ENCODE measurements around the gene CREB3. TPM values are rescaled to one million over a fixed set of nuclear protein-coding genes. Genes with fewer than 3 reads are reported as not detected.

Gene CREB3
- polyA plus RNA-seq, 3 donors: 40.1 to 42.5 (median 40.9) TPM

DNA sequence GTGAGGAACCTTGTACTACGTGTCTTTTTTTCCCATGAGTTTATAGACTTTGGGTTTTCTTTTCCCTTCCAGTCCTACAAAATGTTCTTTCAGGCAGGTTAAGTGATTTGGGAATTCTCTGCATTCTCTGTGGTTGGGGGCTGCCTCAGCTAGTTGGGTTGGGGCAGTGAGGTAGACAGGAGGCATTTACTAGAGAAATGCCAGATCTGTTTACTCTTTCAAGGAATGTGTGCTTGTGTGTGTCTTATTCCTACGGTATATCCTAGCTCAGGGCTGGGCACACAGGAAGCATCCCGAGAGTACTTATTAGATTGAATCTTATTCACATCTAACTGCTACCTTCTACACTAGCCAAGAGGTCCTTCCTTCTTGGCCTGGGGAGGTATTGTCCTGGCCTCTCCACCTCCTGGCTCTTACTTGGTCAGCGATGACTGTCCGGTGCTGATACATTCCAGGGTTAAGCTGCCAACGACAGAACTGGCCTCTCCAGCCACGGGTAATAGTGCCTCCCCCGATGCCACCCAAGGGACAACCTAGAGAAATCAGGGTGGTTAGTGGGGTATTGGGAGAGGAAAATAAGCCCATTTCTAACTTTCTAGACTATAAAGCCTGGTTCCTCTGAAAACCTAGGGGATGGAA is 11.5 kb downstream of the CREB3 start:
- DNase-seq: no peak

DNA sequence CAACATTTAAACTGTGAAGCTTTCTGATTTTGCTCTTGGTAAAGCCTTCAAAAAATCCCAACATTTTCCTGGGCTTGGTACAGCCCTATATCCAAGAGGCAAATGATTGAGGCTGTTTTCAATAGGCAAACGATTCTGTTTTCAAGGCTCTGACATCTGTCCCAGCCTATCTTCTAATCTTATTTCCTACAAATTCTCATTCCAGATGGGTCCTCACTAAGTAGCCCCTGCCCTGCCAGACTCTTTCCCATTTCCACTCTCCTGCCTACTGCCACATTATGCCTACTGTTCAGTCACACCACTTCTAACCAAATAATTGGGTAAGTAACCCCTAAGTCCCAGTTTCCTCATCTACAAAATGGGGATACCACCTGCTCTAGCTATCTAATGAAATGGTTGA is 13.1 kb downstream of the CREB3 start:
- DNase-seq: no peak

DNA sequence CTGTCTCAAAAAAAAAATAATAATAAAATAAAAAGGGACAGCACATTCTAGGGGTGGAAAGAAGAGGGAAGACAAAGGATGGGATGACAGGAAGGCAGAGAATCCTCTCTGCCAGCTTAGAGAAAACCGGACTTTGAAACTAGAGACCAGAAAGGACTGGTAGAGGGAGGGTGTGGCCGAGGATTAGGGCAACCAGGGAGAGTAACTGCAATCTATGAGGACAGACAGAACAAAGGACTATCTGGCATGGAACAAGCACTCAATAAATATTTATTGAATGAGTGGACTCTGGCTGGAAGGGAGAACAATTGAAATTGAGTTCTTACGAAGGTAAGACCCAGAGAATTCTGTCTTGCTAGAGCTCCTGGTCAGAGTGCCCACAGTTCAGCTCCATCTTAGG is 14.1 kb downstream of the CREB3 start:
- no peak for DNase-seq

DNA sequence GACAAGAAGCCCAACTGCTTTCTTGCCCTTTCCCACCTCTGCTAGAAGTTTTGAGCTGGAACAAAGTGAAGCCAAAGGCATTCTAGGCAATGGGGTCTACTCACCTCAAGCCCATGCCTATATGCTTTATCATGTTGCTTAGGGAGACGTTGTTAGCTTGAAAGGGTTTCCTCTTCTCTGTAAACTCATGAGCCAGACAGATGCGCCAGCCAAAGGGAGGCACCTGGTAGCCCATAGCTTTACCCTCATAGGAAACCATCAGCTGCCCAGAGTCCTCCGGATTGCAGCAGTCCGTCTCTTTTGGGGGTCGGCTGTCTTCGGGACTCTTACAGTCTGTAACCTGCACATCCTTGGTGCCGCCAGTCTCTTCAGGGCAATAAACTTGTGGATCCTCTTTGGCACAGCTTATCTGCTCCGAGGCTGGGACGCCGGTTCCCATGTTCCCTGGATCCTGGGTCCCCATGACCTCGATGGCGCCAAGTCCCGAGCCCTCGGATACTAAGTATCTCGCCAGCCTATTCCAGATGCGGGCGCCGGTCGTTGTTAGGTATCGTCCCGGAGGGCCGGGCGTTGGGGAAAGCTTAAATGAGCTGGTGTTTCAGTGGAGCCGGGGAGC is 15.9 kb downstream of the CREB3 start:
- DNase-seq: no peak

DNA sequence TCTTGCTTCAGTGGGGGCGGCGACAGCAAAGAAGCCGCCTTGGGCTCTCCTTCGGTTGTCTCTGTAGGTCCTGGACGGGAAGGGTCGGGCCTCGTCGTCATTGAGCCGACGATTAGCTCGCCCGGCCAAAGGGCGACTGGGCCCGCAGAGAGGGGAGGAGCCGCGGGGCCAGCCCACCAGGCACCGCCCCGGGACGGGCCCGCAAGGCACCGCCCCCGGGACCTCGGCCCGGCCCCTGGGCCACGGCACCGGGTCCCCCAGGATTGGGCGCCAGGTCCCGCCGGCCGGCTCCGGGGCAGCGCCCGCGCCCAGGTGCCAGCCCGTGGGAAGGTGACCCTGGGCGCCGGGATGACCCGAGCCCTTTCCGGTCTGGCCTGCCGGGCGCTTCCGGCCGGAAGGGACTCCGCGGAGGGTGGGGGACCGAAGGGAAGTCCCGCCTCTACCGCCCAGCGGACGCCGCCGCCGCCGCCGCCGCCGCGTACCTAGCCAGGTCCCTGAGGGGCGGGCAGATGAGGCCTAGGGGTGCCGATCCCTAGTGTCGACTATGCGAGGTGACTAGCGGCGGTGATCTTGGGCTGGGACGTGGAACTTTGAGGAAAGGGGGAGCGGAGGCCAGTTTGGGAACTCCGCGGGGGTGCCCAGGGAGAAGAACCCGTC is 16.5 kb downstream of the CREB3 start, which contains the start of the genes GBA2 and RGP1:
Gene GBA2 (minus strand): TSS at position 371 of the 657 bp plus-strand sequence. CDS start 524 bp downstream, outside the sequence.
Gene RGP1 (plus strand): TSS at position 430 of the 657 bp plus-strand sequence. CDS start 469 bp downstream, outside the sequence.
- peak; percentile 76 for DNase-seq

DNA sequence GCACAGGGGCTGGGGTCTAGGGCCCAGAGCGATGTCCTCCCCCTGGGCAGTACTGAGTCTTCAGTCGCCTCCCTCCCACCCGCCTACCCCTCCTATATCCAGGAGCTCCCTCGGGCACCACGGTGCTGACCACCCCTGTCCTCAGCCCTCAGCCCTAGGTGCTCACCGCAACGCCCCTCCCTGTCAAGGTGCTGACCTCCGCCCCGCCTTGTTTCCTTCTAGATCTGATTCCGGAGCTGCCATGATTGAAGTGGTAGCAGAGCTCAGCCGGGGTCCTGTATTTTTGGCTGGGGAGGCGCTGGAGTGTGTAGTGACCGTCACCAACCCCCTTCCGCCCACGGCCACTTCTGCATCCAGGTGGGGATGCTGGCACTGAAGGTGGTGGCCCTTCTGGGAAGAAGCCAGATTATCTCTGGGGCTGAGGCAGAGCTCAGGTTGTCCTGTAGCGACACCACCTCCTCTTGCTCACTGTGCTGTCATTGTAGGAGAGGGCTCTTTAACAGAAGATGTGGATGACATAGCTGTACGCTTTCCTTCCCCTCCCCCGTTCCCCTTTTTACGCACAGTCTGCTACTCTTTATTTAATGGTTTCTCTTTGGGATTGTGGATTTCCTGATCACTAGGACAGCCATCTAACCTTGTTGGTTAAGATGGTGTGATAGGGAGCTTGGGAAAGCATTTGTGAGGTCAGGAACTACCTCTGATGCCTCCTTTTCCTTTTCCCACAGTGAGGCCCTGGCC is 17.2 kb downstream of the CREB3 start:
- no peak for DNase-seq

DNA sequence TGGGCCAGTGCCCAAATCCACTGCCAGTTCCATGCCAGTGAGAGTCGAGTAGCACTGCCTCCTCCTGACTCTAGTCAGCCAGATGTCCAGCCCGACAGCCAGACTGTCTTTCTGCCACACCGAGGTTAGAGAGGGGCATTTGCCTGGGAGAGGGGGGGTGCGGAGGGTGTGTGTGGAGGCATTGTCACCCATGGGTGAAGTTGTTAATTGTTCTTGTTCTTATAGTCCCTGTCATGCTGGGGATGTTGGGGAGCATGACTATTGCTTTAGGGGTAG is 17.7 kb downstream of the CREB3 start:
- no peak for DNase-seq

DNA sequence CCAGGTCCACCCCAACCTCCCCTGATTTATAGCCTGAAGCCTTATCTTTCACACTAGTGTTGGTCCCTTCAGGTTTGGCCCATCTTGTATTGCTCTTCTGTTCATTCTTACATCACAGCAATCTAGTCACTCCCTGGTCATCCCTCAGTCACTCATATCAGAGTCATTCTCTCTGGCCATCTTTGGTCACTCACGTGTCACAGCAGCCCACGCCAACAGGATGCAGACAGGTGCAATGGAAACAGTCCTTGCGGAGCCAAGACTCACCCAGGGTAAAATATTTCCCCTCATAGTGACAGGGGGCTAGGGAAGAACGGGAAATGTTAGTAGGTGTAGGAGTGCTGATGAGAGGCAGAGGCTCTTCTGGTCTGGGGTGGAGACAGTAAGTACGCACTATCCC is 21.0 kb downstream of the CREB3 start:
- DNase-seq: no peak

DNA sequence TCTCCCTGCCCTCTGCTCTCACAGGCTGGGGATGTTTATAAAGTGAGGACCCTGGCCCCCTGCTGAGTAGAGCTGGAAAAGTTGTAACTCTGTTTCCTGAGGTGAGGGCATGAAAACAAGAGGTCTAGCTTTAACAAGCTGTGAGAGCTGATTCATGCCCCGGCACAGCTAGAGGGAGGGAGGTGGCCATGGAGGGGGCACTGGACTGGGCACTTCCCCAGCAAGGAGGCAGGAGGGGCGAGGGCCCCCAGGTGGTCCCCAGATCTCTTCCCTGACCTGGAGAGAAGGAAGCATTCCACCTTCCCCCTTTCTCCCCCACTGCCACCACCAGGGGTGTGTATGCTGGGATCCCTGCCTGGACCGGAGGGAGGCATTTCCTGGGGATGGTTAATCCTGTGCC is 21.8 kb downstream of the CREB3 start, which contains the start of gene MSMP:
Gene MSMP (minus strand): TSS at position 13 of the 400 bp plus-strand sequence. CDS start 147 bp downstream, outside the sequence.
- no peak for DNase-seq

DNA sequence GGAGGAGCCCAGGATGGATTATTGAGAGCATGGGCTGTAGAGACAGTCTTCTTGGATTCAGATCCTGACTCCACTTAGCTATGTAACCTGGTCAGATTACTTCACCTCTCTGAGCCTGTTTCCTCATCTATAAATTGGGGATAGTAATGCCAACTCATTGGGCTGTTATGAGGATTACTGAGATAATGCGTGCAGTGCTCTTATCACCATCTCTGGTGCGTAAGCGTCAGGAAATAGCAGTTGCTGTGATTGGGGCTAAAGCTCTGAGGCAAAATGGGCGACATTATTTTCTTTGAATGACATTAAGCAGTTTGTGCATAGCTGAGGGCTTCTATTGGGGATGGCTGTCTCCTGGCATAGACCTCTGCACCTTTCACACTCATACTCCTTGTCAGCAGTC is 22.6 kb downstream of the CREB3 start:
- DNase-seq: no peak

DNA sequence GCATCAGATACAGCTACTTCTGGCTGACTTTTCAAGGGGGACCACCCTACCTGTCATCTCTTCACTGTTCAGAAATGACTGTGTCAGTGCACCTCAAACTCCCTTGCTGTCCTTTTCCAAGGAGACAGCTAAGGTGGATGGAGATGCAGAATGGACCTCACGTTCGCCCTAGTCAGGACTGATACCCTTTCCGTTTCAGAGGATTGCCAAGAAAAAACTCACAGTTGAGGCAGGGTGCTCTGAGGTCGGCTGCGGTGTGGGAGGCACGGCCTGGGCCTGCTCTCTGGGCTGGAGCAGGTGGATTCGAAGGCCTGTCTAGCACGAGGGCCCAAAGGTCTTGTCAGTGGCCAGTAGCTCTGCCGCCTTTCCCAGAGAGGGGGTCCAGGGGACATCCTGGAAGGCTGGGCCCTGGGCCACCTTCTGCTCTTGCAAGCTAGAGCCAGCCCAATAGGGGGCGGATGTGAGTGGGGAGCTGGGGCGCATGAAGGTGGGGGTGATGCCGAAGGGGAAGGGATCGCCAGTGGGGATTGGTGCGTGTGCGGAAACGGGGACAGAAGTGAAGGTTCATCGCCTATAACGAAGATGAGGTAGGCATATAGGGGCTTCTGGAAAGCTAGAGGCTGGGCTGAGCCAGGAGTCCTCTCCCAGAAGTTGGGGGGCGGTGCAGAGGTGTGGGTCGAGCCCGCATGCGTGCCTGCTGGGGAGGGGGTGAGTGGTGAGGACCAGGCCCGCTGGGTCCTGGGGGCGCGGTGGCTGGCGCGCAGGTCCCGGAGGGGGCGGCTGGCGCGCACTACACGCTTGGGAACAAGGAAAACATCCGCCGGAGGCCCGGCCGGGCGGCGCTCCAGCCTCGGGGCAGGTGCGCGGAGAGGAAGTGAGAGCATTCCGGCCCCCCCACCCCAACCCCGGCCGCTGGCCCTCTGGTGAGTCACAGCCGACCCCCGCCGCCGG is 24.1 kb downstream of the CREB3 start:
- DNase-seq: peak; percentile 64

DNA sequence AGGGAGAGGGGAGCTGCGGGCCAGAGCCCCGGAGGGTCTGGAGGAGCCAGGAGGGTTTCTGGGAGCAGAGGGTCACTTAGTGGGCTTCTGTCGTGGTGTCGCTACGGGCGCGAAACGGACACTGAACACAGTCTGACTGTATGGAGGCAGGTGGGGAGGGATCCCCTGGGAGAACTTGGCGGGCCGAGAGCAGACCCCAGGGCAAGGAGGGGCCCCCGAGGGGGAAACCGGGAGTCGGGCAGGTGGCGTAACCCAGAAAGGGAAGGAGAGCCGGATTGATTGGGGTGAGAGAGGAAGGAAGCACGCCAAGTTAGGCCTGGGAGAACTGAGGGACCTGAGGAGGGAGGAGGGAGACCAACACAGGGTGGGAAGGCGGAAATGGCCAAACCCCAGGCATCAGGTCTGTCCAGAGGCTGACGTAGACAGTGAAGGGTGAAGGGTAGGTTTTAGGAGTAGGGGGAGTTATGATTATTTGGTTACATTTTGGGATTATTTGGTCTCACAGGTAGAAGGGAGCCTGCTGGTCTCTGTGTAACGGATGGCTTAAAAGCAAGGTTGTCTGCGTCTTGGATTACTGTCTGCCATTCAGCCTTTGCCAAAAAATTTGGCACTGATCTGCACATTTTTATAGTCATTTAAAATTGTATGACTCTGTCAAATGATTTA is 24.9 kb downstream of the CREB3 start:
- peak; percentile 48 for DNase-seq

DNA sequence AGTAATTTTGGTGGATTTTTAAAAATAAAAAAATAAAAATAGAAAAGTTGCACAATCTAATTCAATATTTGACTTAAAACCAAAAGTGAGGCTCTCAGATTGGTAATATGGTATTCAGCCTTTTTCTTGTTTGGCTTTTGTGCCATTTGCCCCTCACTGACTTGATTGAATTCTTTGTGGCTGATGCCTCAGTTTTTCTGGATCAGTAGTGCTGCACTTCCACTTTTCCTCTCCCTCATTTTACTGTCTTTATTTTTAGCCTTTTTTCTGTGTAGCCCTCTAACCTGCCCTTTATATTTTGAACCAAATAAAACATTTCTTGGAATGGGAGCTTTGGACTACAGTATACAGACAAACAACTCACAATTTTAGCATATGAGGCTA is 25.4 kb downstream of the CREB3 start:
- DNase-seq: no peak

DNA sequence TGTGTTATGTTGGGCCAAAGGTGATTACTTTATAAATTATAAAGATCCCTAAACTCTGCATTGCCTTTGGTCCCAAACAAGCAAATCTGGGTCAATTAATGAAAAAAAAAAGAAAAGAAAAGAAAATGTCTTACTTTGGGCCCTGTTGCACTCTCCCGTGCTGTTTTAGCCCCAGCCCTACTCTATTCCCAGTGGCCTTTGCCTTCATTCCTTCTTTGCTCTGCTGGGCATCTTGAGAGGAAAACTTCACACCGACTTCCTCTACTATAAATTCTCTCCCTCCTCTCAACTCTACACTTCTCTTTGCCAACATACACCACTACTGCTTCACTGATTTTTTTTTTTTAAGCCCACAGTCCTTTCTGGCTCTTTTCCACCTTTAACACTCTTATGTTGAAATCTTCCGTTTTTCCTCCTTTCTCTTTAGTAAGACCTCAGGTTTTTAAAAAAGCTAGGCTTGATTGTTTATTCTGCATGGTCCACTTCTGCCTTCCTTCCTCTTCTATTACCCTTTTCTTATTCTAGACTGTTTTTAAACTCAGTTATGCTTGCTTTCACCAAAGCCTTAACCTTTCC is 26.1 kb downstream of the CREB3 start:
- DNase-seq: no peak

DNA sequence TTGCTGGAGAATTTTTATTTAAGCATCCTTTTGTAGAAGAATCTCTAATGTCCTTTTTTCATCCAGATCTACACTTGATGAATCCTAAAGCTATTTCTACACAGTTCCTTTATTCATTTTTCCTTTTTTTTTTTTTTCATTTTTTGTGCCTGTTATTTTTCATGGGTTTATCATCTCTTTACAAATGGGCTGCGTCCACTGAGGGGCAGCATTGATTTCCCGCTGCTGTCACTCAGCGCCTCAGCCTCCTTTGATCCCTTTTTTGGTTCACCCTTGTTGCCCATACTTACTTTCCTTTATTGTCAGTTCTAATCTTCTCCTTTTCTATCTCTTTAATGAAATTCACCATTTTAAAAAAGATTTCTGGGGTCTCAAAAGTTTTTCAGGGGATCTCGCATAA is 27.3 kb downstream of the CREB3 start:
- no peak for DNase-seq

DNA sequence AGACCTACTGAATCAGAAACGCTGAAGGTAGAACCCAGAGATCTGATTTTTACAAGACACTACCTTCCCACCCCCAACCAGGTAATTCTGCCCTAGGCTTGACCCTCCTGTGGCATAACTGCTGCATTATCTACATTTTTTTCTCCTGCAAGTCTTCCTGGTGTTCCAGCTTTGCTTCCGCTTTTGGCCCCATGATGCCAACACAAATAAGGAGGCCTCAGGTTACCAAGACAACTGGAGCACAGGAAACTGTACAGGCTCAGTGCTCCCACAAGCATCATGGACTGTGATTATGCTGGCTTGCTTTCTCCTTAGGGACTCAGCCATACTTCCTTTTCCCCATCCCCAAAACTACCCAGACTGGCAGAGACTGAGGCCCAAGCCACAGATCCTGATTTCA is 28.2 kb downstream of the CREB3 start:
- DNase-seq: peak; percentile 38

DNA sequence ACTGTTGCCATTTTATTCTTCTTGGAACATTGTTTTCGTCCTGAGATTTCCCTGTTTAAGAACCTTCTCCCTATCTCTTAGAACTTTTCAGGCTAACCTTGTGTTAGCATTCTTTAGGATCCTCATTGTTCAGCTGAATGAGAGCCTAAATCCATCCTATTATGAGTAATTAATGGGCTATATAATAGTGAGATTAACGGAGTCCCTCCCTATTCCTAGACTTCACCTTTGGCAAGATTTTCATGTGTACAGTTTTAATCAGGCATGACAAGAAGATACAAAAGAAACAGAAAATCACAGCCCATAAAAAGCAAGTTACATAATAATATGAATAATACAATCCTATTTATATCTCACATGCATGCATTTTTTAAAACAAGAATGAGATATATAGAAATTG is 30.7 kb downstream of the CREB3 start:
- no peak for DNase-seq

DNA sequence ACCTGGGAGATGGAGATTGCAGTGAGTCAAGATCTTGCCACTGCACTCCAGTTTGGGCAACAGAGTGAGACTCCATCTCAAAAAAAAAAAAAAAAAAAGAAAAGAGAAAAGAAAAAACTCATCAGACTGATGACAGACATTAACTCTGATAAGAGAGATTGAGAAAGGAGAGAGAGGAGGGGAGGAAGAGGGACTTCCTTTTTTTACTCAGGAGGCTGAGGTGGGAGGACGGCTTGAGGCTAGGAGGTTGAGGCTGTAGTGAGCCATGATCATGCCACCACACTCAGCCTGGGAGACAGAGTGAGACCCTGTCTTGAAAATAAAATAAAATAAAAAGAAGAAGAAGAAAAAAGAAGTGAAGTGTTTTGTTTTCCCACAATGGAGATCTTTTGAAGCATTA is 31.3 kb downstream of the CREB3 start:
- DNase-seq: no peak

DNA sequence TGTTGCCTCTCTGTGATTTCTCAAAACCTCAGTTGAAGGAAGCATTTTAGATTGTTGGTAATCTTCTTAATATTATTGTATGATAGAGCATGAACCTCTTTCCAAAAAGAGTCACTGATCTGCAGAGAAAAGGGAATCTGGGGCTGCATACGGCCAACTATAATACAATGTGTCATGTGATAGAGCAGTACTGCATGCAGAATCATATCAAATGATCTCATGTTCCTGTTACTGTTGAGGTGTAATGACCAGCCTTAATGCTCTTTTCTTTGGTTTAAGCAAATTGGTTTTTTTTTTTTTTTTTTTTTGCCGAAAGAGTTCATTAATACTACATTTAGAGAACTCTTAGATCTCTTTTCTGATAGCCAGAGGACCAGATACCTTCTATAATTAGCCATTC is 34.5 kb downstream of the CREB3 start:
- no peak for DNase-seq

DNA sequence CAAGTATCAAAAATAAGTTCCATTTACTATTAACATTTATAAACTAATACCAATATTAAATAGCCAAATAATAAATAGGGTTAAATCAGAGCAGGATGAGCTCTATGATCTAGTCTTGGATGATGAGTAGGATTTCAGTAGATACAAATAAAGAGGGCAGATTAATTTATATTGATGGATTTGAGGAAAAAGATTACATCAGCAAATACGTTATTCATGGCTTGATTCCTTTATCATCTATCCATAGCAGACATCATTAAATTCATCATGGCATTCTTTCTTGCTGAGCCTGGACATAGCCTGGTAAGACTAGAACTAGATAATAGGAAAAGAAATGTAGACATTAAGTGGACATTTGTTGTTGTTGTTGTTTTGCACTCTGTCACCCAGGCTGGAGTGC is 35.0 kb downstream of the CREB3 start:
- no peak for DNase-seq

DNA sequence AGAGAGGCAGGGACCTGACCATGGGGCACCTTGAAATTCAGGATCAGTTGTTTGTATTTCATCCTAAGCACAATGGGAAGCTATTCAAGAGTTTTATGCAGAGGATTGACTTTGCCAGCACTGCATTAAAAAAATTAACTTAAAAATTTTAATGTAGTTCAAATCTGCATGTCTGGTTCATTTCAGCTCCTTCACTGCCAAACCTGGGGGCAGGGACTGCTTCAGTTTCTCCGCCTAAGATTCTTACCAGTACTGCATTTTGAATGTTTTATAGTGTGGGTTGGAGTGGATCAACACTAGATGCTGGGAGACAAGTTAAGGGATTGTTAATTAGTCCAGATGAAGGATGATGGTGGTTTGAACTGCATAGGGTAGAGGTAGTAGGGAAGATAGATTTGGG is 37.3 kb downstream of the CREB3 start:
- DNase-seq: no peak

Measured in renal pelvis (tissue), 4 donors.